Breast epithelium (tissue), 4 donors: Measurements from ENCODE around the gene ACTR1A. TPM values are rescaled to one million over a fixed set of nuclear protein-coding genes. Genes with fewer than 3 reads are reported as not detected.

Source experiments
- DNase-seq, 2 donors: peaks; one replicate each; pipeline ENCODE4 v3.0.0-alpha.2; 2019; ENCODE audit warnings: low spot score in 2 of 2
- H3K27ac ChIP-seq, 2 donors: fragments of 200-600 bp; sonication (generic) in 1 of 2; one replicate each; pipeline ENCODE4 v1.5.1; 2016 to 2019; ENCODE audit warnings: mild to moderate bottlenecking in 1 of 2
- H3K27me3 ChIP-seq, 2 donors: fragments of 200-600 bp; sonication (generic) in 1 of 2; one replicate each; pipeline versions ENCODE4 v1.5.1 to v1.6.0; 2017 to 2019; ENCODE audit warnings: control low read depth in 1 of 2, mild to moderate bottlenecking in 1 of 2
- H3K36me3 ChIP-seq: fragments of 200-600 bp; one replicate; pipeline ENCODE4 v1.5.1; 2019
- H3K4me1 ChIP-seq, 2 donors: fragments of 200-600 bp; sonication (generic); one replicate each; pipeline ENCODE4 v1.5.1; 2016 to 2019; ENCODE audit warnings: control low read depth in 1 of 2
- H3K4me3 ChIP-seq, 3 donors: fragments of 200-600 bp; sonication (generic); 1 replicate in 2 of 3; 2 replicates in 1 of 3; pipeline ENCODE4 v1.5.1; 2016 to 2019; ENCODE audit warnings: mild to moderate bottlenecking in 3 of 3, moderate library complexity in 2 of 3
- H3K9me3 ChIP-seq, 2 donors: fragments of 200-600 bp; sonication (generic) in 1 of 2; one replicate each; pipeline ENCODE4 v1.5.1; 2016 to 2019; ENCODE audit warnings: control low read depth in 1 of 2
- POLR2A ChIP-seq: fragments of 450-650 bp; IDR thresholded peaks from one replicate; pipeline ENCODE4 v1.6.1; 2016; ENCODE audit warnings: antibody characterized with exemption, mild to moderate bottlenecking, moderate library complexity
- POLR2AphosphoS5 ChIP-seq, 3 donors: sonication (generic); formaldehyde crosslinking; IDR thresholded peaks; one replicate each; pipeline ENCODE4 v1.6.1; 2017; ENCODE audit warnings: antibody characterized with exemption in 3 of 3
- intact Hi-C: fragments of 100-400 bp; cut with DNase I; formaldehyde crosslinking; loops from one replicate; pipeline ENCODE4 v1.15.1; 2023; ENCODE audit warnings: low total_unique reads
- total RNA-seq, 3 donors: library from RNA; depleted of rRNA; stranded (reverse); fragments of >200 nt; gene quantifications; one replicate each; pipeline ENCODE4 v1.1.0, GENCODE V29; 2016
- TF ChIP-seq, protein P1 (sequence below), 3 donors: fragments of 450-650 bp; IDR thresholded peaks; one replicate each; pipeline ENCODE4 v1.5.1; 2016 to 2017; ENCODE audit warnings: antibody characterized with exemption in 3 of 3, mild to moderate bottlenecking in 3 of 3, moderate library complexity in 3 of 3

The ACTR1A gene
- total RNA-seq, 3 donors from 2014 or later, result 84.9 to 110 (median 92.5) TPM

DNA sequence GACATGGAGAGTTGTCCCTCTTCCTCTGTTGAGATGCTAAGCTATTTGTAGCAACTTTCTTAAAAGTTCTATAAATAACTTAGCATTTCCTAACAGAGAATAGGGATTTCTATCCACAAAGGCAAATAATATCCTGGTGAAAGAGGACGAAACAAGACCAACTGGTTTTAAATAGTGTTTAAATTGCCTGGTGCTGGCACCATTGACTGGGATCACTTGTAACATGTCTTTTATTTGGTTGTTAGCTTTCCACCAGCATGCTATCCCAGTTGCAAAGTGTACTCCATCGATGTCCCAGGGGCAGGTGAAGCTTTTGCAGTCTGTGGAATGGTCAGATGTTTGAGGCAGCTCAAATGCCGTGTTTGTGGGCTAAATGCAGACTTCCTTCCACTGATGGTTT, 5.0 kb upstream of the ACTR1A start:
- intact Hi-C loops, result no loop called here
- Histone ChIP-seq H3K27me3 (no peaks in the 10 kb centered on the region), H3K27ac (no peak overlapping the region), H3K36me3 (no peaks in the 10 kb centered on the region), H3K4me3 (no peak overlapping the region), H3K4me1 (peaks cover 3 to 19% of the 10 kb centered on the region in 2 donors), H3K9me3 (no peaks in the 10 kb centered on the region)
- DNase-seq, result no peak
- TF ChIP-seq, protein P1, sequence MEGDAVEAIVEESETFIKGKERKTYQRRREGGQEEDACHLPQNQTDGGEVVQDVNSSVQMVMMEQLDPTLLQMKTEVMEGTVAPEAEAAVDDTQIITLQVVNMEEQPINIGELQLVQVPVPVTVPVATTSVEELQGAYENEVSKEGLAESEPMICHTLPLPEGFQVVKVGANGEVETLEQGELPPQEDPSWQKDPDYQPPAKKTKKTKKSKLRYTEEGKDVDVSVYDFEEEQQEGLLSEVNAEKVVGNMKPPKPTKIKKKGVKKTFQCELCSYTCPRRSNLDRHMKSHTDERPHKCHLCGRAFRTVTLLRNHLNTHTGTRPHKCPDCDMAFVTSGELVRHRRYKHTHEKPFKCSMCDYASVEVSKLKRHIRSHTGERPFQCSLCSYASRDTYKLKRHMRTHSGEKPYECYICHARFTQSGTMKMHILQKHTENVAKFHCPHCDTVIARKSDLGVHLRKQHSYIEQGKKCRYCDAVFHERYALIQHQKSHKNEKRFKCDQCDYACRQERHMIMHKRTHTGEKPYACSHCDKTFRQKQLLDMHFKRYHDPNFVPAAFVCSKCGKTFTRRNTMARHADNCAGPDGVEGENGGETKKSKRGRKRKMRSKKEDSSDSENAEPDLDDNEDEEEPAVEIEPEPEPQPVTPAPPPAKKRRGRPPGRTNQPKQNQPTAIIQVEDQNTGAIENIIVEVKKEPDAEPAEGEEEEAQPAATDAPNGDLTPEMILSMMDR (IDR thresholded peaks at IDR 0.05), result no peak
- no peak for TF ChIP-seq POLR2A
- no peak for TF ChIP-seq POLR2AphosphoS5 (IDR thresholded peaks at IDR 0.05)

DNA sequence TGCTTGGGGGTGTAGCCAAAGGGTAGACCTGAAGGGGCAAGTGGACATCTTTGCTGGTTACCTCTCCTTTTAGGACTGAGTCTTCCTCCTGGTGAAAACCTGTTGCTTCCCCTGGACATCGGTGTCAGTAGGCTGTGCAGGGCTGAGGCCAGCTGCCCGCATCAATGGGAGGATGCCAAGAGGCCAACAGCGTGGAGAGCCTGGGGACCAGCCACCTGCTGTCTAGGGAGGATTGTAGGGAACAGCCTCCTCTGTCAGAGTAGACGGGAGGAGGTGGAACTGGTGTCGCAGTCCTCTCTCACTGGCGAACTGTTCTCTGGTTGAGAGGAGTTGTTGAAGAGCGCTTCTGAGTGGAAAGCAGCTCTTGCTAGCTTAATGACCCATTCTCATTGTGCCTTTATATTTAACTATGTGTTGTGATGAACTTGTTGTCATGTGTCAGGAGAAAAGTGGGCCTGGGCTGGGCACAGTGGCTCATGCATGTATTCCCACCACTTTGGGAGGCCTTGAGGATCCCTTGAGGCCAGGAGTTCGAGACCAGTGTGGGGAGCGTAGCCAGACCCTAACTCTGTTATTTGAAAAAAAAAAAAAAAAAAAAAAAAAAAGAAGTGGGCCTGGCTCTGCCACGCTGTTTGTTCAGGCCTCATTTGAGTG, 3.1 kb upstream of the ACTR1A start:
- no peaks in the 10 kb centered on the region for H3K9me3 ChIP-seq
- no peaks in the 10 kb centered on the region for H3K27me3 ChIP-seq
- no peaks in the 10 kb centered on the region for H3K36me3 ChIP-seq
- peaks cover 3 to 24% of the 10 kb centered on the region in 2 donors for H3K4me1 ChIP-seq
- TF ChIP-seq POLR2AphosphoS5 (IDR thresholded peaks at IDR 0.05) (no peak), POLR2A (no peak)
- TF ChIP-seq, protein P1 (IDR thresholded peaks at IDR 0.05), result no peak
- peak overlapping the region; percentile 98 for H3K4me3 ChIP-seq
- no peak for DNase-seq
- intact Hi-C loops, result no loop called here
- H3K27ac ChIP-seq, result peak overlapping the region in 1 of 2 donors; percentile 32

DNA sequence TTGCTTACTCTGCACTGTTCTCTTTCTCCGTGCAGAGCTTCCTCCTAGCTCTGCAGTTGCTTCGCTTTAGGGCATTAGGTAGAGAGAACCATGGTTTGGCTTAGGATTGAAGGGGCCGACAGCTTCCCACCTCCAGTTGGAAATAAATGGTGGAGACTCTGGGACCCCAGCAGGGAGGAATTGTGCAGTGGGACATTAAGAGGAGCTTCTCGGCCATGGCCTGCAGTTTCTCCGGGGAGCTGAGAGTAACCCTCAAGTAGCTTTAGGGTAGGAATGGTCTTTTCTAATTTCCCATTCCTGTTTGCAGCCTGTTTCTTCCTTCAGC, 2.4 kb upstream of the ACTR1A start:
- Histone ChIP-seq H3K9me3 (no peaks in the 10 kb centered on the region), H3K27me3 (no peaks in the 10 kb centered on the region), H3K4me3 (peak overlapping the region; percentile 98), H3K36me3 (no peaks in the 10 kb centered on the region), H3K4me1 (peaks cover 3 to 24% of the 10 kb centered on the region in 2 donors), H3K27ac (peak overlapping the region; percentile 82 to 90)
- no peak for TF ChIP-seq POLR2AphosphoS5 (IDR thresholded peaks at IDR 0.05)
- TF ChIP-seq, protein P1 (IDR thresholded peaks at IDR 0.05), result no peak
- TF ChIP-seq POLR2A, result no peak
- intact Hi-C loops, result loop anchor here (1.0 kb wide), 1 partner anchor 80 kb away; no protein-coding TSS in a partner anchor
- DNase-seq, result no peak

DNA sequence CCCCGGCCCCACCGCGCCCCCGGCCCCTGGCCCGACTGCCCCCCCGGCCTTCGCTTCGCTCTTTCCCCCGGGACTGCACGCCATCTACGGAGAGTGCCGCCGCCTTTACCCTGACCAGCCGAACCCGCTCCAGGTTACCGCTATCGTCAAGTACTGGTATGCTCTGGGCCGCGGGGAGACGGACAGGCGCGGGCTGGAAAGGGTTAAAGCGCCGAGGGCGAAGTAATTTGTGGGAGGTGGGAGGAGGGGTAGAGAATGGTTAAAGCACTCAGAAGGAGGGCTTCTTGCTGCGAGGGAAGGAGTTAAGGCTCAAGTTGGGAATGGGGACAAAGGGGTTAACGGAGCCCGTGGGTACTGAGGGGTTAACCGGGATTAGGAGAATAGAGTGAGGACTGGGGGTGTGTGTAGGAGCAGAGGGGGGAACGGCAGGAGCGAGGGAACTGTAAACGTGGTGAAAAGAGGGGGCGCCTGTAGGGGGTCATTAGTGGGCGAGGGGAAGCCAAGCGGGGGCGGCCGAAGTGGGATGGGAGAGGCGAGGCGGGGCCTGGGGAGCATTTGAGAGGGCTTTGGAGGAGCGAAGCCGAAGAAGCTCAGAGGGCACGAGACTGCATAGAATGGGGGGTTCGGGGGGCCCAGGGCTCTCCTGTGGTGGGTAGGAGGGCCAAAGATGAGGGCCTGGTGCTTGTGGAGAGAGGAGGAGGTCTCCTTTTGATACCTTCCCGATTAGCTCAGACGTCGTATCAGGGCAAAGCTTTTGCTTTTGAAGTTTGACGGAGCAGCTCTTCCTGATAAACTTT, 1.9 kb upstream of the ACTR1A start:
- Histone ChIP-seq H3K4me3 (peak overlapping the region; percentile 98), H3K4me1 (peaks cover 3 to 24% of the 10 kb centered on the region in 2 donors), H3K9me3 (no peaks in the 10 kb centered on the region), H3K27ac (peak overlapping the region; percentile 82 to 90), H3K36me3 (no peaks in the 10 kb centered on the region), H3K27me3 (no peaks in the 10 kb centered on the region)
- intact Hi-C loops, result loop anchor here (1.0 kb wide), 1 partner anchor 81 kb away; no protein-coding TSS in a partner anchor
- DNase-seq, result peak in 1 of 2 donors; percentile 30
- TF ChIP-seq POLR2AphosphoS5 (IDR thresholded peaks at IDR 0.05), result no peak
- TF ChIP-seq POLR2A, result no peak
- TF ChIP-seq, protein P1 (IDR thresholded peaks at IDR 0.05), result no peak
